ENCODE results near the gene ARL6IP5. TPM values are rescaled to one million over a fixed set of nuclear protein-coding genes. Genes with fewer than 3 reads are reported as not detected.

The ARL6IP5 gene
- polyA plus RNA-seq, 6 donors from 2014 or later, result 278 to 469 (median 324) TPM

- DNase-seq, result peak; percentile 60
- Mint-ChIP-seq H3K9me3 (no peaks in the 10 kb centered on the region), H3K36me3 (peaks cover 0 to 9% of the 10 kb centered on the region in 2 donors), H3K27ac (peak overlapping the region; percentile 90 to 98 (median 96)), H3K4me1 (peaks cover 59 to 96% (median 71%) of the 10 kb centered on the region in 3 donors), H3K4me3 (peak overlapping the region; percentile 71 to 88 (median 82)), H3K27me3 (no peaks in the 10 kb centered on the region)
- peak; percentile 83 to 84 for ATAC-seq (ENCODE audit: low read depth in 2 of 2)
Measured at GRCh38 chr3:69092030-69092516, 7.3 kb downstream of the ARL6IP5 start.

GRCh38 chr3:69094467-69095205, 9.9 kb downstream of the ARL6IP5 start:
- DNase-seq (no peak), ATAC-seq (ENCODE audit: low read depth in 2 of 2) (no peak)
- H3K4me3 Mint-ChIP-seq, result peak overlapping the region; percentile 26 to 82 (median 70)
- H3K9me3 Mint-ChIP-seq, result no peaks in the 10 kb centered on the region
- H3K36me3 Mint-ChIP-seq, result peaks cover 12 to 14% of the 10 kb centered on the region in 2 donors
- peaks cover 62 to 86% (median 80%) of the 10 kb centered on the region in 3 donors for H3K4me1 Mint-ChIP-seq
- no peaks in the 10 kb centered on the region for H3K27me3 Mint-ChIP-seq
- peak overlapping the region; percentile 90 to 98 (median 93) for H3K27ac Mint-ChIP-seq

- ATAC-seq (ENCODE audit: low read depth in 2 of 2) (no peak), DNase-seq (no peak)
- H3K9me3 Mint-ChIP-seq, result no peaks in the 10 kb centered on the region
- peaks cover 11 to 21% of the 10 kb centered on the region in 2 donors for H3K36me3 Mint-ChIP-seq
- peak overlapping the region; percentile 82 to 96 (median 92) for H3K27ac Mint-ChIP-seq
- H3K4me3 Mint-ChIP-seq, result peak overlapping the region in 7 of 8 donors; percentile 21 to 79 (median 62)
- H3K27me3 Mint-ChIP-seq, result no peaks in the 10 kb centered on the region
- H3K4me1 Mint-ChIP-seq, result peaks cover 60 to 83% (median 79%) of the 10 kb centered on the region in 3 donors
Measured at GRCh38 chr3:69095636-69096035, 10.9 kb downstream of the ARL6IP5 start.

- Mint-ChIP-seq H3K27me3 (no peaks in the 10 kb centered on the region), H3K36me3 (peaks cover 9 to 21% of the 10 kb centered on the region in 2 donors), H3K4me1 (peaks cover 56 to 78% (median 73%) of the 10 kb centered on the region in 3 donors), H3K9me3 (no peaks in the 10 kb centered on the region), H3K27ac (peak overlapping the region; percentile 82 to 96 (median 92)), H3K4me3 (peak overlapping the region in 4 of 8 donors; percentile 32 to 62 (median 48))
- no peak for ATAC-seq (ENCODE audit: low read depth in 2 of 2)
- no peak for DNase-seq
Measured at GRCh38 chr3:69096299-69096698, 11.6 kb downstream of the ARL6IP5 start.

- Mint-ChIP-seq H3K4me1 (peaks cover 44 to 71% (median 62%) of the 10 kb centered on the region in 3 donors), H3K9me3 (no peaks in the 10 kb centered on the region), H3K4me3 (peak overlapping the region in 2 of 8 donors; percentile 17 to 47), H3K27ac (peak overlapping the region in 5 of 6 donors; percentile 25 to 96 (median 80)), H3K36me3 (peaks cover 19 to 28% of the 10 kb centered on the region in 2 donors), H3K27me3 (no peaks in the 10 kb centered on the region)
- DNase-seq (no peak), ATAC-seq (ENCODE audit: low read depth in 2 of 2) (no peak)
Measured at GRCh38 chr3:69097407-69098086, 12.8 kb downstream of the ARL6IP5 start.

- ATAC-seq (ENCODE audit: low read depth in 2 of 2) (no peak), DNase-seq (no peak)
- H3K4me3 Mint-ChIP-seq, result peak overlapping the region in 1 of 8 donors; percentile 26
- H3K36me3 Mint-ChIP-seq, result peaks cover 22 to 42% of the 10 kb centered on the region in 2 donors
- H3K9me3 Mint-ChIP-seq, result no peaks in the 10 kb centered on the region
- H3K27ac Mint-ChIP-seq, result peak overlapping the region; percentile 13 to 89 (median 70)
- no peaks in the 10 kb centered on the region for H3K27me3 Mint-ChIP-seq
- H3K4me1 Mint-ChIP-seq, result peaks cover 39 to 51% (median 44%) of the 10 kb centered on the region in 3 donors
Measured at GRCh38 chr3:69099576-69099975, 14.8 kb downstream of the ARL6IP5 start.

- Mint-ChIP-seq H3K27me3 (no peaks in the 10 kb centered on the region), H3K4me1 (peaks cover 23 to 30% (median 23%) of the 10 kb centered on the region in 3 donors), H3K27ac (peak overlapping the region in 1 of 6 donors; percentile 69), H3K9me3 (no peaks in the 10 kb centered on the region), H3K36me3 (peaks cover 22 to 40% of the 10 kb centered on the region in 2 donors), H3K4me3 (no peak overlapping the region)
- DNase-seq (no peak), ATAC-seq (ENCODE audit: low read depth in 2 of 2) (no peak)
Measured at GRCh38 chr3:69102384-69102783, 17.6 kb downstream of the ARL6IP5 start.

GRCh38 chr3:69103123-69103522, 18.4 kb downstream of the ARL6IP5 start:
- Mint-ChIP-seq H3K4me1 (peaks cover 18 to 27% (median 18%) of the 10 kb centered on the region in 3 donors), H3K27me3 (no peaks in the 10 kb centered on the region), H3K27ac (peak overlapping the region in 3 of 6 donors; percentile 26 to 44 (median 40)), H3K36me3 (peaks cover 17 to 34% of the 10 kb centered on the region in 2 donors), H3K9me3 (no peaks in the 10 kb centered on the region), H3K4me3 (no peak overlapping the region)
- ATAC-seq (ENCODE audit: low read depth in 2 of 2) (no peak), DNase-seq (no peak)

GRCh38 chr3:69104586-69104985, 19.8 kb downstream of the ARL6IP5 start:
- Mint-ChIP-seq H3K9me3 (no peaks in the 10 kb centered on the region), H3K4me1 (peaks cover 18 to 22% (median 19%) of the 10 kb centered on the region in 3 donors), H3K36me3 (peaks cover 17 to 30% of the 10 kb centered on the region in 2 donors), H3K27me3 (no peaks in the 10 kb centered on the region), H3K4me3 (no peak overlapping the region), H3K27ac (peak overlapping the region in 4 of 6 donors; percentile 25 to 94 (median 51))
- no peak for DNase-seq
- no peak for ATAC-seq (ENCODE audit: low read depth in 2 of 2)

GRCh38 chr3:69105320-69105719, 20.6 kb downstream of the ARL6IP5 start:
- ATAC-seq (ENCODE audit: low read depth in 2 of 2), result no peak
- no peaks in the 10 kb centered on the region for H3K27me3 Mint-ChIP-seq
- peak overlapping the region in 4 of 6 donors; percentile 22 to 64 (median 32) for H3K27ac Mint-ChIP-seq
- H3K4me3 Mint-ChIP-seq, result no peak overlapping the region
- H3K9me3 Mint-ChIP-seq, result no peaks in the 10 kb centered on the region
- peaks cover 11 to 17% (median 11%) of the 10 kb centered on the region in 3 donors for H3K4me1 Mint-ChIP-seq
- peaks cover 14 to 23% of the 10 kb centered on the region in 2 donors for H3K36me3 Mint-ChIP-seq
- DNase-seq, result no peak

GRCh38 chr3:69107841-69108240, 23.1 kb downstream of the ARL6IP5 start:
- H3K36me3 Mint-ChIP-seq, result peaks cover 3 to 14% of the 10 kb centered on the region in 2 donors
- ATAC-seq (ENCODE audit: low read depth in 2 of 2), result no peak
- H3K27ac Mint-ChIP-seq, result peak overlapping the region in 2 of 6 donors; percentile 61 to 90
- H3K27me3 Mint-ChIP-seq, result no peaks in the 10 kb centered on the region
- DNase-seq, result no peak
- H3K4me3 Mint-ChIP-seq, result peak overlapping the region in 1 of 8 donors; percentile 23
- no peaks in the 10 kb centered on the region for H3K9me3 Mint-ChIP-seq
- peaks cover 9 to 12% (median 11%) of the 10 kb centered on the region in 3 donors for H3K4me1 Mint-ChIP-seq

- H3K9me3 Mint-ChIP-seq, result no peaks in the 10 kb centered on the region
- H3K36me3 Mint-ChIP-seq, result peaks cover 3 to 8% of the 10 kb centered on the region in 2 donors
- ATAC-seq (ENCODE audit: low read depth in 2 of 2) (no peak), DNase-seq (no peak)
- no peaks in the 10 kb centered on the region for H3K27me3 Mint-ChIP-seq
- no peak overlapping the region for H3K4me3 Mint-ChIP-seq
- H3K27ac Mint-ChIP-seq, result peak overlapping the region in 1 of 6 donors; percentile 88
- H3K4me1 Mint-ChIP-seq, result peaks cover 9 to 12% (median 11%) of the 10 kb centered on the region in 3 donors
Measured at GRCh38 chr3:69108811-69109210, 24.1 kb downstream of the ARL6IP5 start.

GRCh38 chr3:69110941-69111546, 26.3 kb downstream of the ARL6IP5 start:
- DNase-seq, result no peak
- Mint-ChIP-seq H3K4me1 (peaks cover 6 to 9% (median 7%) of the 10 kb centered on the region in 3 donors), H3K4me3 (no peak overlapping the region), H3K36me3 (no peaks in the 10 kb centered on the region), H3K27me3 (no peaks in the 10 kb centered on the region), H3K9me3 (no peaks in the 10 kb centered on the region), H3K27ac (peak overlapping the region in 3 of 6 donors; percentile 11 to 52 (median 49))
- no peak for ATAC-seq (ENCODE audit: low read depth in 2 of 2)

Measured in naive B cell (primary cell).